HEK293T (cell line): Measurements from ENCODE around the gene ARF1.

Experiments used
- CTCF ChIA-PET: fragments of 350-600 bp; formaldehyde crosslinking; extraction: SDS; loops from one replicate; lab custom pipeline; 2021; ENCODE audit warnings: antibody characterized with exemption, inconsistent platforms; lab: Yijun Ruan, JAX
- POLR2A ChIA-PET: fragments of 350-600 bp; formaldehyde crosslinking; extraction: SDS; loops from one replicate; lab custom pipeline; 2020; ENCODE audit warnings: antibody characterized with exemption, inconsistent platforms; lab: Yijun Ruan, JAX
- DNase-seq: peaks from one replicate; pipeline ENCODE4 v3.0.0; 2012; ENCODE audit warnings: mixed read lengths; ENCODE audit errors: extremely low spot score
- ARNT ChIP-seq: fragments of 450-650 bp; IDR thresholded peaks from 2 replicates; pipeline ENCODE4 v1.6.1; 2017; ENCODE audit warnings: mild to moderate bottlenecking
- BHLHE40 ChIP-seq: fragments of 450-650 bp; IDR thresholded peaks from 2 replicates; pipeline ENCODE4 v1.6.1; 2016; ENCODE audit warnings: mild to moderate bottlenecking, moderate library complexity, borderline replicate concordance
- CTBP1 ChIP-seq: fragments of 450-650 bp; IDR thresholded peaks from 2 replicates; pipeline ENCODE4 v1.6.1; 2016; ENCODE audit warnings: borderline replicate concordance
- ELF4 ChIP-seq: fragments of 450-650 bp; IDR thresholded peaks from 2 replicates; pipeline ENCODE4 v1.6.1; 2017; ENCODE audit warnings: antibody characterized with exemption
- FOXA1 ChIP-seq: fragments of 450-650 bp; IDR thresholded peaks from 2 replicates; pipeline ENCODE4 v1.6.1; 2016; ENCODE audit warnings: mild to moderate bottlenecking
- FOXK2 ChIP-seq: fragments of 450-650 bp; IDR thresholded peaks from 2 replicates; pipeline ENCODE4 v1.6.1; 2016; ENCODE audit warnings: mild to moderate bottlenecking
- FOXM1 ChIP-seq: fragments of 450-650 bp; IDR thresholded peaks from 2 replicates; pipeline ENCODE4 v1.6.1; 2017; ENCODE audit warnings: mild to moderate bottlenecking, borderline replicate concordance
- HDGF ChIP-seq: fragments of 450-650 bp; IDR thresholded peaks from 2 replicates; pipeline ENCODE4 v1.6.1; 2017; ENCODE audit warnings: antibody characterized with exemption, borderline replicate concordance
- L3MBTL2 ChIP-seq: fragments of 450-650 bp; conservative IDR thresholded peaks from 2 replicates; pipeline ENCODE4 v1.6.1; 2016; ENCODE audit warnings: mild to moderate bottlenecking
- LEF1 ChIP-seq: fragments of 450-650 bp; IDR thresholded peaks from 2 replicates; pipeline ENCODE4 v1.6.1; 2017; ENCODE audit warnings: mild to moderate bottlenecking, borderline replicate concordance
- NFRKB ChIP-seq: fragments of 450-650 bp; IDR thresholded peaks from 2 replicates; pipeline ENCODE4 v1.6.1; 2016; ENCODE audit warnings: mild to moderate bottlenecking, moderate library complexity
- PKNOX1 ChIP-seq: fragments of 450-650 bp; IDR thresholded peaks from 2 replicates; pipeline ENCODE4 v1.6.1; 2016
- SP1 ChIP-seq: fragments of 450-650 bp; IDR thresholded peaks from 2 replicates; pipeline ENCODE4 v1.6.1; 2017
- SUZ12 ChIP-seq: fragments of 450-650 bp; IDR thresholded peaks from 2 replicates; pipeline ENCODE4 v1.6.1; 2016; ENCODE audit warnings: mild to moderate bottlenecking
- TARDBP ChIP-seq: fragments of 450-650 bp; IDR thresholded peaks from 2 replicates; pipeline ENCODE4 v1.6.1; 2016
- ZNF384 ChIP-seq: fragments of 450-650 bp; IDR thresholded peaks from 2 replicates; pipeline ENCODE4 v1.6.1; 2016

The ARF1 gene

DNA sequence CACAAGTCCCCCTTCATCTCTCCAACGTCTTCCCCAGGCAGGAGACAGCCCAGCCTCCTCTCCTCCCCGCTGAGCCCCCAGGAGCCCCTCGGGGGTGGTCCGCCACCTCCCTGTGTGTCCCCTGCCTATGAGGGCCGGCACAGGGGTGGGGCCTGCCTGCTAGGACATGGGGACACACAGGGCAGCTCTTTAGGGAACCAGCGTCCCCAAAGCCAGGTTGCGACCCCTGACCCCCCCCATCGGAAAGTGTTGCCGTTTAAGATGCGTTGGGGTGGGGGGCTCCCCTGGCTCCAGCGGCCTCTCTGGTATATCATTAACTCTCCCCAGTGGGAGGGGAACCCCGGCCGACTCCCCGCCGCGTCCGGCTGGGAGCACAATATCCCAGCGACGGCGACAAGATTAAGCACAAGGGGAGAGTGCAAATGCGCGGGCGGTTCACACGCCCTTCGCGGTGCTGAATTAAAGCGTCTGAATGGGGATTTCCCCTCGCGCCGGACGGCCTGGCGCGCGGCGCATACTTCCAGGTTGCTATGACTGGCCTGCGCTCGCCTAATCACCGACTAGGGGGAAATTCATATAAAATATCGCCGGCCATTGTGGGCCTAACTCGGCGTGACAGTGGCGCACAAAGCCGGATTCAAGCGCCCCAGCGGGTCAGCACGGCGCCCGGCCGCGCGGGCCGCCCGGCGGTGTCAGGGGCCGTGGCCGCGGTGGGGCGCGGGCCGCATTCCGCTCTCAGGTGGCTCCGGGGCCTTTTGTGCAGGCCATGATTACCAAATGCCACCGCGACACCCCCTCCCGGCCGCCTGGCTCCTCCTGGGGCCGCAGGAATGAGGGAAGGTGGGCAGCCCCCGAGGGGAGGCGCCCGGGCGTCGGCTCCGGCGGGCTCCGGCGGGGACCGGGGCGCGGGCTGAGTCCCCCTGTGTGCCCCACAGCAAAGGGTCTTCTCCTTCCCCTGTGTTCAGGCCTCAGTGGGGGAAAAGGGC lies 44.8 kb upstream of the ARF1 start:
- POLR2A ChIA-PET: no interaction called here
- CTCF ChIA-PET: no interaction called here
- no peak for TF ChIP-seq BHLHE40
- TF ChIP-seq FOXM1: no peak
- TF ChIP-seq FOXK2: no peak
- TF ChIP-seq ARNT: no peak
- TF ChIP-seq ZNF384: no peak
- no peak for TF ChIP-seq SUZ12
- no peak for TF ChIP-seq LEF1
- no peak for TF ChIP-seq SP1
- no peak for TF ChIP-seq HDGF
- no peak for TF ChIP-seq L3MBTL2
- TF ChIP-seq ELF4: no peak
- no peak for TF ChIP-seq CTBP1
- no peak for TF ChIP-seq PKNOX1
- TF ChIP-seq TARDBP: no peak
- no peak for TF ChIP-seq FOXA1
- TF ChIP-seq NFRKB: no peak
- DNase-seq: peak; percentile 4

- TF ChIP-seq ELF4 (no peak), LEF1 (no peak), HDGF (no peak), TARDBP (no peak), NFRKB (no peak)
- DNase-seq: peak; percentile 5
- ChIA-PET POLR2A (no interaction called here), CTCF (no interaction called here)
Measured at GRCh38 chr1:228038387-228039005, 44.0 kb upstream of the ARF1 start.

- TF ChIP-seq FOXK2 (no peak), LEF1 (no peak), NFRKB (no peak), SP1 (no peak), TARDBP (no peak), FOXM1 (no peak), SUZ12 (no peak), HDGF (no peak), ELF4 (no peak), L3MBTL2 (no peak)
- CTCF ChIA-PET: no interaction called here
- DNase-seq: no peak
Measured at GRCh38 chr1:228039006-228039903, 43.3 kb upstream of the ARF1 start.

DNA sequence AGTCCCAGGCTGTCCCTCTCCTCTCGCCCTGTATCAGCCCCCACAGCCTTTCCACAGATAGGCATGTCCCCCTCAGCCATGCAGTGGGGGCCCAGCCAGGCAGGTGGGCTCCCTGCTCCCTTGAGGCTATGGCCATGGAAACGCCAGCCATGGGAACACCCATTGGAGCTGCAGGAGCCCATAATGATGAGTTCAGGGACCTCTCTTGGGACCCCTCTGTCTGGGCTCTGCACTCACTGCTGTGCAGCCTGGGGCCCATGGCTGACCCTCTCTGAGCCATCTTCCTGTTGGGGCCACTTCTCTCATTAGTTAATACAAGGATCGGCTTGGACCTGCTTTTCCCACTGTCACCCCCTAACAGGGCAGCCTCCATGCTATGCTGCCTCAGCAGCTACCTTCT lies 42.5 kb upstream of the ARF1 start:
- DNase-seq: no peak
- ChIA-PET CTCF (no interaction called here), POLR2A (no interaction called here)
- TF ChIP-seq FOXK2 (no peak), NFRKB (no peak), LEF1 (no peak), SP1 (no peak), HDGF (no peak), ELF4 (no peak), L3MBTL2 (no peak), FOXA1 (no peak), ARNT (no peak)

More at GRCh38 chr1:228039006-228039903, 43.3 kb upstream of the ARF1 start:
- POLR2A ChIA-PET: no interaction called here

DNA sequence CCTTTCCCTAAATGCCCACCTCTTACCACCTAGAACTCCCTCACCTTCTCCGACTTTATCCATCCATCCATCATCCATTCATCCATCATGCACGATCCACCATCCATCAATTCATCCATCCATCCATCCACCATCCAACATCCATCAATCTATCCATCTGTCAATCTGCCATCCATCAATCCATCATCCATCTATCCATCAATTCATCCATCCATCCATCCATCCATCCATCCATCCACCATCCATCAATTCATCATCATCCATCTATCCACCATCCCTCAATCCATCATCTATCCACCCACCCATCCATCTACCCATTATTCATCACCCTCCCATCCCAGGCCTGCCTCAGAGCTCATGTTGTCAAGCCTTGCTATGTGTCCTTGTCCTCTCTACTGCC lies 41.2 kb upstream of the ARF1 start:
- DNase-seq: no peak
- POLR2A ChIA-PET: no interaction called here
- CTCF ChIA-PET: no interaction called here
- TF ChIP-seq PKNOX1 (peak; percentile 94), BHLHE40 (no peak), CTBP1 (peak; percentile 67), TARDBP (peak; percentile 68; the same call in 1 of the 2 replicates)

GRCh38 chr1:228042508-228042907 lies 40.0 kb upstream of the ARF1 start:
- TF ChIP-seq SP1 (peak; percentile 41; the same call in 1 of the 2 replicates), ARNT (no peak), NFRKB (no peak), ELF4 (no peak), FOXM1 (no peak), HDGF (no peak), SUZ12 (no peak), CTBP1 (0 out of 2 replicates have a peak, but pooled peaks have one; percentile 58), BHLHE40 (no peak), ZNF384 (no peak), FOXK2 (no peak), TARDBP (no peak), FOXA1 (no peak), L3MBTL2 (no peak), LEF1 (no peak), PKNOX1 (peak; percentile 85)
- ChIA-PET CTCF (no interaction called here), POLR2A (no interaction called here)
- DNase-seq: no peak
